Vagina (tissue), 2 donors: Measurements from ENCODE around the gene PCAT7.

ENCODE experiments used
- POLR2A ChIP-seq, 2 donors: fragments of 450-650 bp; IDR thresholded peaks; one replicate each; pipeline ENCODE4 v1.6.1; 2017; ENCODE audit warnings: antibody characterized with exemption in 2 of 2, mild to moderate bottlenecking in 2 of 2, moderate library complexity in 2 of 2
- POLR2AphosphoS5 ChIP-seq, 2 donors: sonication (generic); formaldehyde crosslinking; IDR thresholded peaks; one replicate each; pipeline ENCODE4 v1.9.0; 2017; ENCODE audit warnings: antibody characterized with exemption in 2 of 2, mild to moderate bottlenecking in 2 of 2, low read depth in 1 of 2; ENCODE audit not compliant: insufficient read depth in 1 of 2
- TF ChIP-seq, protein P1 (sequence below), 3 experiments: fragments of 450-650 bp in 2 of 3; fragments of 200-600 bp in 1 of 3; sonication (generic) in 1 of 3; IDR thresholded peaks; one replicate each; pipeline ENCODE4 v1.5.1; 2017 to 2019; ENCODE audit warnings: antibody characterized with exemption in 3 of 3, mild to moderate bottlenecking in 2 of 3, moderate library complexity in 2 of 3

DNA sequence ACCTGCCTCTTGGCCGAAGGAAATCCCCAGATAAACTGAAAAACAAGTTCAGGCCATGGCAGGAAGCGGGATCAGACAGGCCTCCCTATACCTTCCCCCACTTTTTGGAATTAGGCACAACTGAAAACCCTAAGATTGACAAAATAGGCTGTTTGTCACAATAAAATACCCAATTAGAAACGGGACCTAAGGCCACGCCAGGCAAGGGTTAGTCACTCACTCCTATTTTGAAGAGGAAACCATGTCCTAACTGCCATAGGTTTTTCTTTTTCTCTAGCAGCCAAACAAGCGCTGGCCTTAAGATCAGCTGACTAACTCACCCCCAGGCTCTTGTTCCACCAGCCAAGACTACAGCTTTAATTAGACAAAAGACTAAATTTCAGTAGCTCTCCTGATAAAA lies 26.8 kb downstream of the PCAT7 start:
- TF ChIP-seq, protein P1, sequence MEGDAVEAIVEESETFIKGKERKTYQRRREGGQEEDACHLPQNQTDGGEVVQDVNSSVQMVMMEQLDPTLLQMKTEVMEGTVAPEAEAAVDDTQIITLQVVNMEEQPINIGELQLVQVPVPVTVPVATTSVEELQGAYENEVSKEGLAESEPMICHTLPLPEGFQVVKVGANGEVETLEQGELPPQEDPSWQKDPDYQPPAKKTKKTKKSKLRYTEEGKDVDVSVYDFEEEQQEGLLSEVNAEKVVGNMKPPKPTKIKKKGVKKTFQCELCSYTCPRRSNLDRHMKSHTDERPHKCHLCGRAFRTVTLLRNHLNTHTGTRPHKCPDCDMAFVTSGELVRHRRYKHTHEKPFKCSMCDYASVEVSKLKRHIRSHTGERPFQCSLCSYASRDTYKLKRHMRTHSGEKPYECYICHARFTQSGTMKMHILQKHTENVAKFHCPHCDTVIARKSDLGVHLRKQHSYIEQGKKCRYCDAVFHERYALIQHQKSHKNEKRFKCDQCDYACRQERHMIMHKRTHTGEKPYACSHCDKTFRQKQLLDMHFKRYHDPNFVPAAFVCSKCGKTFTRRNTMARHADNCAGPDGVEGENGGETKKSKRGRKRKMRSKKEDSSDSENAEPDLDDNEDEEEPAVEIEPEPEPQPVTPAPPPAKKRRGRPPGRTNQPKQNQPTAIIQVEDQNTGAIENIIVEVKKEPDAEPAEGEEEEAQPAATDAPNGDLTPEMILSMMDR (IDR thresholded peaks at IDR 0.05): no peak
- TF ChIP-seq POLR2A (IDR thresholded peaks at IDR 0.05) (no peak), POLR2AphosphoS5 (IDR thresholded peaks at IDR 0.05; ENCODE audit: insufficient read depth in 1 of 2, low read depth in 1 of 2) (no peak)
